ENCODE data around the gene CHURC1. TPM values are rescaled to one million over a fixed set of nuclear protein-coding genes. Genes with fewer than 3 reads are reported as not detected.

The CHURC1 gene
- total RNA-seq, 2 experiments from 2014 or later = 37.6 to 66.1 TPM

DNA sequence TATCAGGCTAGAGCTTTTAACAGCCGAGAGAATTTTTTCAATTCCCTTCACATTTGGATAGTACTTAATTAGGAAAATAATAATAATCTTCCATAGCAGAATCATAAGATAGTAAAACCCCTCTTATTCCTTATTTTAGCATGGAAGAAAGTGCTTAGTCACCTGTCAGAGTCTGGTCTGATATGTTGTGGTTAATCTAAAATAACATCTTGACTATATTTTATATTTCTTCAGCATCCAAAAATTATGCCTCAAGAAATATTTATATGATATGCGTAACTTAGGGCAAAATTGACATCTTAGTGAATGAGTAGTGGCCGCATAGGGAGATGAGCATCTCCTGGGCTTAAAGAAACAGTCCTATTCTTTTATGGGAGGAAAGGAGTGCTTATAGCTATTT lies 12.8 kb downstream of the CHURC1 start:
- ATAC-seq = no peak
- CTCF ChIA-PET = interaction anchor here (0.5 to 1.8 kb wide), 7 partner anchors 10 to 255 kb away, joined by 3 to 13 read pairs (median 4); no protein-coding TSS in a partner anchor
- H3K36me3 Mint-ChIP-seq (ENCODE audit: low read depth) = peaks cover 34% of the 10 kb centered on the region
- DNase-seq = no peak
- H3K27ac Mint-ChIP-seq = peak overlapping the region; percentile 59
- intact Hi-C loops (cut with DNase I, micrococcal nuclease) = loop anchor here in 1 of 2 experiments (5.0 kb wide), 1 partner anchor 170 kb away; no protein-coding TSS in a partner anchor
- H3K4me3 Mint-ChIP-seq = no peak overlapping the region
- H3K4me1 Mint-ChIP-seq = peaks cover 30% of the 10 kb centered on the region
- H3K9me3 Mint-ChIP-seq (ENCODE audit: low read depth) = no peaks in the 10 kb centered on the region
- H3K27me3 Mint-ChIP-seq = no peaks in the 10 kb centered on the region
- POLR2A ChIA-PET = interaction anchor here (0.5 kb wide), 2 partner anchors 456 to 1134 kb away, joined by 3 read pairs; no protein-coding TSS in a partner anchor

DNA sequence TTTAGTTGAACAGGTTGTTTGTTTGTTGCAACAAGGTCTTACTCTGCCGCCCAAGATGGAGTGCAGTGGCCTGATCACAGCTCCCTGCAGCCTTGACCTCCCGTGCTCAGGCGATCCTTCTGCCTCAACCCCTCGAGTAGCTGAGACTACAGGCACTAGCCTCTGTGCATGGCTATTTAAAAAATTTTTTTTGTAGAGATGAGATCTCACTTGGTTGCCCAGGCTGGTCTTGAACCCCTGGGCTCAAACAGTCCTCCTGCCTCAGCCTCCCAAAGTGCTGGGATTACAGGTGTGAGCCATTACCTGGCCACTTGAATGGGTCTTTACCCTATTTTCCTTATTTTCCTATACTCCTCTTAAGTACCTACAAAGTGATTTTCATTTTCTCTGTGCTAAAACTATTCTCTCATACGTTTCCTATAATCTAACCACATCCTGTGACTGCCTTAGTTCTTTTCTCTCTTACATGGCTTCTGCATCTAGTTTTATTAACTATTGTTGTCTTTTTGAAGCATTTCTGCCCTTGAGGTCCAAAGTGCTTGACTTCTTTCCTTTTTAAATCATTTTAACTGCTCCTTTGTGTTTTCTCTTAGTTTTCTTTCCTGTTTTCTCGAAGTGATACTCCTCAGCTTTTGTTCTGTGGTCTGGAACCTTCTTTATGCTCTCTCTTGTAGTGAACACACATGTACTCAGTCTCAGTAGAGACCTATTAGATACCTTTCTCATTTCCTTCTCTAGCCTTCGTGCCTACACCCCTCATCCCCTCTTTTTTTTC lies 14.2 kb downstream of the CHURC1 start:
- no peak overlapping the region for H3K4me3 Mint-ChIP-seq
- ChIA-PET CTCF (no interaction called here), POLR2A (no interaction called here)
- no peak overlapping the region for H3K27ac Mint-ChIP-seq
- intact Hi-C loops (cut with DNase I, micrococcal nuclease) = loop anchor here (1.0 to 5.0 kb wide), 3 partner anchors 14 to 169 kb away; partner anchors contain the start of gene CHURC1 (in 2 of the 2)
- H3K27me3 Mint-ChIP-seq = no peaks in the 10 kb centered on the region
- ATAC-seq (peak; percentile 81), DNase-seq (no peak)
- peaks cover 31% of the 10 kb centered on the region for H3K4me1 Mint-ChIP-seq
- H3K36me3 Mint-ChIP-seq (ENCODE audit: low read depth) = peaks cover 39% of the 10 kb centered on the region
- H3K9me3 Mint-ChIP-seq (ENCODE audit: low read depth) = no peaks in the 10 kb centered on the region

DNA sequence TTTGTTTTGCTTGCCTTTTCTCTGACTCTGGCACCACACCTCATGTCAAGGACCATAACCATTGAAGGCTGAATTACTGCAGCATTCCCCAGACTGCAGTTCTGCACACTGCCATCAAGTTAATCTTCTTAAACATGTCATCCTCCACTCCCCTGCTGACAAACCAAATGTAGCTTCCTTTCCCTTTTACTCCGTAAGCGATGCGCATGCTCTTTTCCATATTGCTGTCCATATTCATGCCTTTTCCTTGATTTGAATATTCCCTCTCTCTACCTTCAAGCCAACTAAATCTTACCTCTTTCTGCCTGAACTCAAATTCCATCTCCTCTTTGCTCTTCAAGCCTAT lies 14.7 kb downstream of the CHURC1 start:
- intact Hi-C loops (cut with DNase I, micrococcal nuclease) = loop anchor here in 1 of 2 experiments (2.0 to 5.0 kb wide), 2 partner anchors 14 to 168 kb away; partner anchors contain the start of gene CHURC1
- H3K27ac Mint-ChIP-seq = no peak overlapping the region
- peaks cover 39% of the 10 kb centered on the region for H3K36me3 Mint-ChIP-seq (ENCODE audit: low read depth)
- ChIA-PET POLR2A (no interaction called here), CTCF (no interaction called here)
- no peaks in the 10 kb centered on the region for H3K27me3 Mint-ChIP-seq
- no peak overlapping the region for H3K4me3 Mint-ChIP-seq
- ATAC-seq = no peak
- H3K4me1 Mint-ChIP-seq = peaks cover 26% of the 10 kb centered on the region
- no peaks in the 10 kb centered on the region for H3K9me3 Mint-ChIP-seq (ENCODE audit: low read depth)
- no peak for DNase-seq

DNA sequence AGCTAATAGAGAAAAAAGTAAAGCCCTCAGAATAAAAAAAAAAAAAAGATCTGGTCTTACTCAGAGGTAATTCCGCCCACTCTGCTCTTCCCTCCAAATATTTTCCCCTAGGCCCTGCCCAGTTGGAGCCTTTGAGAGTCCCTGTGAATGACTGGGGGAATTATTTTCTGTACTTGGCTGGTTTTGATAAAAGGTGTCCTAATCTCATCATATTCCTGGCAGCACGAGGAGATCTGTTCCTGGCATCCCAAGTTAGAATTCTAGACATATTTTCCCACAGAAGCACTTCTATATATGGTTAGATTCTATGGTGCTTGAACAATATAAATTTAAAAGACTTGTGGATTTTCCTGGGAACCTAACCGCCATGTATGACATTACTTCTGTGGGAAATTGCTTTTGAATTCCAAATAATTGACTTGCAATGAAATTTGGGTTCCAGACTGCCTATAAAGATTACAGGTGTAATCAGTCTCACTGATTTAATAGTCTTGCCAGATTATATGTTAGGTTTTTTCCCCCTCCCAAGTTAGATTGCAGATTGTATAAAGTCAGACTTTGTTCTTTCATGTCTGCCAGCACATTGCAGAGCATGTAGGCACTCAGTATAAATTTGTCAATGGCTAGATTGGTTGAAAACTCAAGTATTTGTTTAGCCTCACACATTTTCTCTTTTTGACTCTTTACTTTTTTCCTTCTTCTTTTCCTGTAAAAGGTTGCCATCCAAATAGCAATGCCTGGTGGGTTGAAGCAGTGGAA lies 16.0 kb downstream of the CHURC1 start:
- Mint-ChIP-seq H3K4me1 (peaks cover 27% of the 10 kb centered on the region), H3K9me3 (ENCODE audit: low read depth) (no peaks in the 10 kb centered on the region), H3K4me3 (no peak overlapping the region), H3K36me3 (ENCODE audit: low read depth) (peaks cover 40% of the 10 kb centered on the region), H3K27me3 (no peaks in the 10 kb centered on the region), H3K27ac (peak overlapping the region; percentile 51)
- ATAC-seq (no peak), DNase-seq (no peak)
- ChIA-PET CTCF (interaction anchor here (0.6 to 0.9 kb wide), 2 partner anchors 10 to 30 kb away, joined by 3 read pairs; no protein-coding TSS in a partner anchor), POLR2A (no interaction called here)
- intact Hi-C loops (cut with DNase I, micrococcal nuclease) = no loop called here

DNA sequence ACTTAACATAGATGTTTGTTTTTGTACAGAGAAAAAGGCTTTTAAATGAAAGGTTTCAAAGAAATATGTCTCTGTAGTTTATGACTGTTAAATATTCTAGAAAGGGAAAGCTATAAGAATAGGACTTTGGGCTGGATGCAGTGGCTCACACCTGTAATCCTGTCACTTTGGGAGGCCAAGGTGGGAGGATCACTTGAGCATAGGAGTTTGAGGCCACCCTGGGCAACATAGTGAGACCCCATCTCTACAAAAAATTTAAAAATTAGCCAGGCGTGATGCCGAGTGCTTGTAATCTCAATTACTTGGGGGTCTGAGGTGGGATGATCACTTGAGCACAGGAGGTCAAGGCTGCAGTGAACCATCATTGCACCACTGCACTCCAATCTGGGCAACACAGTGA lies 16.9 kb downstream of the CHURC1 start:
- DNase-seq = no peak
- Mint-ChIP-seq H3K4me3 (no peak overlapping the region), H3K27me3 (no peaks in the 10 kb centered on the region), H3K27ac (peak overlapping the region; percentile 43), H3K36me3 (ENCODE audit: low read depth) (peaks cover 35% of the 10 kb centered on the region), H3K9me3 (ENCODE audit: low read depth) (no peaks in the 10 kb centered on the region), H3K4me1 (peaks cover 28% of the 10 kb centered on the region)
- ChIA-PET POLR2A (no interaction called here), CTCF (interaction anchor here (0.6 to 1.1 kb wide), 3 partner anchors 9 to 31 kb away, joined by 3 read pairs; no protein-coding TSS in a partner anchor)
- intact Hi-C loops (cut with DNase I, micrococcal nuclease) = no loop called here
- no peak for ATAC-seq

DNA sequence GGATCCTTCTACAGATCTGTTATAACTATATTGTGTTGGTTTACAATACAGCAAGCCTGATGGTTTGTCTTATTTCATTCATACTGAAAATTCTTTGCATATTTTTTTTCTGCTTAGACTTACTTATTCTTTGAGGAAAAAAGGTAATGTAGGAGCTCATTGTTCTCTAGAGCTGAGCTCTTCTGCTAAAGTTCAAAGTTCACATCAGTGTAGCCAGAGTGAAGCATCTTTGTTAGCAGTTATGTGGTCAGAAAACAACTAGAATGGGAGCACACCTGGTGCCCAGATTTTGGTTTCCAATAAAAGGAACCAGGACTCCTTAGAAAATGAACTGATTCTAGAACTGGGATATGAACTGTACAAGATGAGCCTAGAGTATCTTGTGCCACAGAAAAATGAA lies 18.0 kb downstream of the CHURC1 start:
- DNase-seq (no peak), ATAC-seq (no peak)
- no peak overlapping the region for H3K27ac Mint-ChIP-seq
- no peaks in the 10 kb centered on the region for H3K9me3 Mint-ChIP-seq (ENCODE audit: low read depth)
- peaks cover 27% of the 10 kb centered on the region for H3K4me1 Mint-ChIP-seq
- ChIA-PET POLR2A (no interaction called here), CTCF (interaction anchor here (1.1 kb wide), 1 partner anchor 12 kb away, joined by 3 read pairs; no protein-coding TSS in a partner anchor)
- no peak overlapping the region for H3K4me3 Mint-ChIP-seq
- peaks cover 30% of the 10 kb centered on the region for H3K36me3 Mint-ChIP-seq (ENCODE audit: low read depth)
- H3K27me3 Mint-ChIP-seq = no peaks in the 10 kb centered on the region
- intact Hi-C loops (cut with DNase I, micrococcal nuclease) = no loop called here

DNA sequence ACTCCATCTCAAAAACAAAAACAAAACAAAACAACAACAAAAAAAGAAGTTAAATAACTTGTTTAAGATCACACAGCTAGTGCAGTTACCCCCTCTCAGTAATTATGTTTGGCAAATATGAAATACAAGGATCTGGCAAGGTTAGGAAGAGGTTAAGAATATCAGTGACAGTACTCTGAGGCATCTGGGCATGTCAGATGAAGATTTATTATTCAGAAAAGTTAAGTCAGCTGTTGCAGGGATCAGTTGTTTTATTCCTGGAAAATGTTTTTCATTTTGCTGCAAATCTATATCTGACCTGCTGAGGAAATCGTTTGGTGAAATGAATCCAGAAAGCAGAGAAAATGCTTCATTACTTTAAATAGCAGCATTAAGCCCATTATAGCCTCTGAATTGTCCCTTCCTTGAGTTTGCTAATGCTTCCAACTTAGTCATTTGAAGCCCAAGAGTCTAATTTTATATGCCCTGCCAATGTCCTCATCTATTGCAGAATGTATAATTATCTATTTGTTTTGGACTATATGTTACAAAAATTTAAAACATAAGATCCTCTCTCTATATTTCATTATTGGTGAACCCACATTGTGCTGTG lies 20.2 kb downstream of the CHURC1 start:
- ChIA-PET POLR2A (no interaction called here), CTCF (interaction anchor here (1.1 kb wide), 1 partner anchor 10 kb away, joined by 5 read pairs; no protein-coding TSS in a partner anchor)
- intact Hi-C loops (cut with DNase I, micrococcal nuclease) = no loop called here
- ATAC-seq (no peak), DNase-seq (no peak)
- H3K4me3 Mint-ChIP-seq = no peak overlapping the region
- no peaks in the 10 kb centered on the region for H3K9me3 Mint-ChIP-seq (ENCODE audit: low read depth)
- H3K36me3 Mint-ChIP-seq (ENCODE audit: low read depth) = peaks cover 43% of the 10 kb centered on the region
- H3K27ac Mint-ChIP-seq = no peak overlapping the region
- H3K4me1 Mint-ChIP-seq = peaks cover 46% of the 10 kb centered on the region
- no peaks in the 10 kb centered on the region for H3K27me3 Mint-ChIP-seq

DNA sequence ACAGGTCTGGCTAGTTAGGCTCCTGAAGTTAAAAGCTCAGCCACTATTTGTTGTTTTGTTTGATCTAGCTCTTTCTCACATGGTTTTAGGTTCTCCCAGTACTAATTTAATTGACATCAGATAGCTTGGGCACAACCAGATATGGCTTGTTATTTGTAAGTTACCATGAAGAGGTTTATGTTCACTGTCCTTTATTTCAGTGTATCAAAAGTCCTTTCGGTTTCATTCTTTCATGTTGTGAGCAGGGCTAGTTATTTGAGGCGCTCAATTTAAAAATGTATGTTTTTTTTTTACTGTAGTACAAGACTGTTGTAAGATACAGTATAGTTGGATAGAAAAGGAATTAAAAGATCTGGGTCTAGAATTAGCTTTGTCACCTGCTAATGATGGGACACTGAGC lies 21.3 kb downstream of the CHURC1 start:
- Mint-ChIP-seq H3K36me3 (ENCODE audit: low read depth) (peaks cover 39% of the 10 kb centered on the region), H3K27ac (no peak overlapping the region), H3K27me3 (no peaks in the 10 kb centered on the region), H3K9me3 (ENCODE audit: low read depth) (no peaks in the 10 kb centered on the region), H3K4me3 (no peak overlapping the region), H3K4me1 (peaks cover 55% of the 10 kb centered on the region)
- DNase-seq (no peak), ATAC-seq (peak; percentile 51)
- POLR2A ChIA-PET = interaction anchor here (1.2 kb wide), 1 partner anchor 21 kb away, joined by 3 read pairs; no protein-coding TSS in a partner anchor
- intact Hi-C loops (cut with DNase I, micrococcal nuclease) = no loop called here
- CTCF ChIA-PET = interaction anchor here (1.3 to 2.6 kb wide), 3 partner anchors 11 to 112 kb away, joined by 3 to 18 read pairs (median 15); no protein-coding TSS in a partner anchor

DNA sequence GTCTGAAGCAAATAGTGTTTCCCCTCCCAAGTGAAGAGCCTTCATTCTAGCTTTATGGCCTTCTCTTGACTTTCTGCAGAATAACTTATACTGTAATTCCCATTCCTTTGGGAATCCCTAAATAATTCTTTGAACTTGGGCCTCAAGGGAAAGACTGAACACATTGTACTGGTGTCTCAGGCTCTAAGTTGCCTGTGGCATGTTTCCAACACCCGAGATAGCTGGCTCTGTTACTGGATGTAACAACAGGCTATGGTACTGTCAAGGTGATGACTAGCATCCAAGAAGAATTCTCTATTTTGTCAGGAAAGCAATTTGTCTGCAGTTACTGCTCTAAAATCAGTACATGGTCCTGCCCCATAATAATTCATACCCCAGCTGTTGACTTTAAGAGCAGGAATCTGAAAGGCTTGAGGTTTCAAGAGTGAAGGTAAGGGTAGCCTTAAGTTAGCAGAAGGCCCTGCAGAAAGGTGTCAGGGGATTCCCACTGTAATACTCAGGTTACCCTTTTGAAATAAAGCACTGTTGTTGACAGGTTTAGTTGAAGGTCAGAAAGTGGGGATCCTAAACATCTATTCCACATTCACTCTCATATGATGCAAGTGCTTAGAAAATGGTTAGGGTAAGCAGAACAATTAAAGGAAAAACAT lies 23.0 kb downstream of the CHURC1 start:
- POLR2A ChIA-PET = no interaction called here
- ATAC-seq (no peak), DNase-seq (no peak)
- intact Hi-C loops (cut with DNase I, micrococcal nuclease) = no loop called here
- Mint-ChIP-seq H3K36me3 (ENCODE audit: low read depth) (peaks cover 32% of the 10 kb centered on the region), H3K27me3 (no peaks in the 10 kb centered on the region), H3K4me1 (peaks cover 50% of the 10 kb centered on the region), H3K9me3 (ENCODE audit: low read depth) (no peaks in the 10 kb centered on the region), H3K4me3 (no peak overlapping the region), H3K27ac (peak overlapping the region; percentile 49)
- CTCF ChIA-PET = interaction anchor here (0.6 to 2.6 kb wide), 8 partner anchors 10 to 172 kb away, joined by 3 to 18 read pairs (median 4); partner anchors contain the start of gene FNTB

DNA sequence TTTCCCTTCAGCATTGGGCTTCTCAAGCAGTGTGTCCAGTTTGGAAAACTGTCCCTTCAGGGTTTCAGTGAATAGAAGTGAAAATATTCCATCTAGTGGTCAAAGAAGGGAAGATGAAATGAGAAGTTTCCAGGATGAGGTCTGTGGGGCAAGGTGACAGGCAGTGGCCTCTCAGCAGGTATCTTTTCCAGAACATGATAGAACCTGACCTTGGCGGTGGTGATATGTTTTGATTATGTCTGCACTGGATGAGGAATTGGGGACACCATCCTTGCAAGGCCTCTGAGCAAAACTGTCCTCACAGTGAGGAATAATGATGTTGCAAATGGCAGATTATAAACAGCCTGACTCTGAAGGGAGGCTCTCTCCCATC lies 23.6 kb downstream of the CHURC1 start:
- Mint-ChIP-seq H3K36me3 (ENCODE audit: low read depth) (peaks cover 30% of the 10 kb centered on the region), H3K9me3 (ENCODE audit: low read depth) (no peaks in the 10 kb centered on the region), H3K4me3 (no peak overlapping the region), H3K27ac (no peak overlapping the region), H3K4me1 (peaks cover 51% of the 10 kb centered on the region), H3K27me3 (no peaks in the 10 kb centered on the region)
- DNase-seq = no peak
- no peak for ATAC-seq
- ChIA-PET POLR2A (no interaction called here), CTCF (interaction anchor here (0.6 to 1.9 kb wide), 4 partner anchors 11 to 49 kb away, joined by 3 to 8 read pairs (median 4); partner anchors contain the start of gene FNTB)
- intact Hi-C loops (cut with DNase I, micrococcal nuclease) = no loop called here
